Trophoblast cell (in vitro differentiated cells and primary cell): ENCODE results near the gene SLC18A3.

Source experiments
- DNase-seq, 2 donors: peaks; one replicate each; pipeline ENCODE4 v3.0.0-alpha.2; 2016
- H2AFZ ChIP-seq: 2 replicates; pipeline ENCODE4 v1.6.1; 2013; ENCODE audit warnings: low read length, moderate library complexity, mild to moderate bottlenecking; ENCODE audit not compliant: insufficient read depth, poor library complexity
- H2AK5ac ChIP-seq: 2 replicates; pipeline ENCODE4 v1.6.1; 2013; ENCODE audit warnings: mild to moderate bottlenecking, low read length
- H2BK120ac ChIP-seq: 2 replicates; pipeline ENCODE4 v1.6.1; 2013; ENCODE audit warnings: low read length, mild to moderate bottlenecking, moderate library complexity; ENCODE audit not compliant: insufficient read depth, poor library complexity
- H2BK12ac ChIP-seq: 2 replicates; pipeline ENCODE4 v1.6.1; 2013; ENCODE audit warnings: mild to moderate bottlenecking, low read length, moderate library complexity
- H2BK5ac ChIP-seq: 2 replicates; pipeline ENCODE4 v1.6.1; 2013; ENCODE audit warnings: low read length, low read depth, moderate library complexity, mild to moderate bottlenecking; ENCODE audit not compliant: poor library complexity
- H3K14ac ChIP-seq: 2 replicates; pipeline ENCODE4 v1.6.1; 2013; ENCODE audit warnings: mild to moderate bottlenecking, low read length
- H3K18ac ChIP-seq: 2 replicates; pipeline ENCODE4 v1.6.1; 2013; ENCODE audit warnings: mild to moderate bottlenecking, low read length
- H3K23ac ChIP-seq: 2 replicates; pipeline ENCODE4 v1.6.1; 2013; ENCODE audit warnings: low read length
- H3K27ac ChIP-seq: 2 replicates; pipeline ENCODE4 v1.5.1; 2013; ENCODE audit warnings: low read depth, mild to moderate bottlenecking, inconsistent platforms, low read length, moderate library complexity
- H3K27me3 ChIP-seq: 2 replicates; pipeline ENCODE4 v1.6.1; 2013; ENCODE audit warnings: inconsistent platforms, mild to moderate bottlenecking, low read length, moderate library complexity; ENCODE audit not compliant: insufficient read depth
- H3K36me3 ChIP-seq, 2 experiments: 1 replicate in 1 of 2; 2 replicates in 1 of 2; pipeline ENCODE4 v1.6.1; 2013; ENCODE audit warnings: low read length in 2 of 2, mild to moderate bottlenecking in 2 of 2, moderate library complexity in 1 of 2; ENCODE audit not compliant: insufficient read depth in 2 of 2, control insufficient read depth in 1 of 2
- H3K4ac ChIP-seq: 2 replicates; pipeline ENCODE4 v1.6.1; 2013; ENCODE audit warnings: low read depth, mild to moderate bottlenecking, low read length, moderate library complexity
- H3K4me1 ChIP-seq, 2 experiments: 1 replicate in 1 of 2; 2 replicates in 1 of 2; pipeline ENCODE4 v1.6.1; 2013; ENCODE audit warnings: low read length in 2 of 2, mild to moderate bottlenecking in 2 of 2, moderate library complexity in 1 of 2; ENCODE audit not compliant: insufficient read depth in 2 of 2, control insufficient read depth in 1 of 2
- H3K4me2 ChIP-seq: 2 replicates; pipeline ENCODE4 v1.6.1; 2013; ENCODE audit warnings: inconsistent platforms, mild to moderate bottlenecking, low read length, moderate library complexity
- H3K4me3 ChIP-seq: 2 replicates; pipeline ENCODE4 v1.5.1; 2013; ENCODE audit warnings: mild to moderate bottlenecking, low read depth, low read length, inconsistent platforms
- H3K79me1 ChIP-seq: one replicate; pipeline ENCODE4 v1.6.1; 2013; ENCODE audit warnings: low read length
- H3K79me2 ChIP-seq: 2 replicates; pipeline ENCODE4 v1.6.1; 2013; ENCODE audit warnings: low read length, mild to moderate bottlenecking; ENCODE audit not compliant: control insufficient read depth, insufficient read depth, poor library complexity
- H3K9ac ChIP-seq: 2 replicates; pipeline ENCODE4 v1.6.1; 2013; ENCODE audit warnings: mild to moderate bottlenecking, low read length
- H3K9me3 ChIP-seq: 2 replicates; pipeline ENCODE4 v1.6.1; 2013; ENCODE audit warnings: low read depth, mild to moderate bottlenecking, control low read depth, inconsistent platforms, low read length; ENCODE audit not compliant: insufficient read depth
- H4K12ac ChIP-seq: 2 replicates; pipeline ENCODE4 v1.6.1; 2013; ENCODE audit warnings: low read depth, mild to moderate bottlenecking, low read length, moderate library complexity
- H4K8ac ChIP-seq: 2 replicates; pipeline ENCODE4 v1.6.1; 2013; ENCODE audit warnings: low read depth, mild to moderate bottlenecking, low read length, moderate library complexity
- H4K91ac ChIP-seq: one replicate; pipeline ENCODE4 v1.6.1; 2013; ENCODE audit warnings: low read depth, mild to moderate bottlenecking, low read length, moderate library complexity
- WGBS: extraction: QIAGEN DNeasy Blood & Tissue Kit; methylation state at CpG from one replicate; pipeline ENCODE4 v1.1.7; 2013; ENCODE audit warnings: missing lambda C conversion rate; ENCODE audit not compliant: insufficient read length, insufficient coverage; ENCODE audit errors: extremely low coverage; 5-methylcytosine and 5-hydroxymethylcytosine counted together

Gene SLC18A3

GRCh38 chr10:49631975-49632374 is 21.9 kb downstream of the SLC18A3 start:
- H3K27ac ChIP-seq = no peak overlapping the region
- no peak overlapping the region for H3K4me2 ChIP-seq
- H3K9me3 ChIP-seq = peaks cover 2% of the 10 kb centered on the region
- no peak overlapping the region for H3K14ac ChIP-seq
- no peak overlapping the region for H3K9ac ChIP-seq
- H2BK120ac ChIP-seq = no peak overlapping the region
- H3K27me3 ChIP-seq = no peaks in the 10 kb centered on the region
- H4K12ac ChIP-seq = no peak overlapping the region
- no peaks in the 10 kb centered on the region for H3K79me2 ChIP-seq
- H2AK5ac ChIP-seq = no peak overlapping the region
- H3K4me1 ChIP-seq = peaks cover 5 to 8% of the 10 kb centered on the region in 2 experiments
- H3K4ac ChIP-seq = no peak overlapping the region
- no peak overlapping the region for H2BK5ac ChIP-seq
- H3K36me3 ChIP-seq = no peaks in the 10 kb centered on the region
- H2BK12ac ChIP-seq = no peak overlapping the region
- WGBS = no CpG with 5 or more reads among the region's 6 CpGs
- H4K91ac ChIP-seq = no peak overlapping the region
- no peak overlapping the region for H3K23ac ChIP-seq
- H4K8ac ChIP-seq = no peak overlapping the region
- H3K4me3 ChIP-seq = no peak overlapping the region
- H2AFZ ChIP-seq = no peak overlapping the region
- H3K79me1 ChIP-seq = peaks cover 6% of the 10 kb centered on the region
- H3K18ac ChIP-seq = no peak overlapping the region
- no peak for DNase-seq

GRCh38 chr10:49632406-49633317 is 22.6 kb downstream of the SLC18A3 start:
- H2AK5ac ChIP-seq = no peak overlapping the region
- no peak overlapping the region for H3K4me3 ChIP-seq
- H3K9ac ChIP-seq = no peak overlapping the region
- no CpG with 5 or more reads among the region's 12 CpGs for WGBS
- H3K14ac ChIP-seq = peak overlapping the region; percentile 24
- H2BK120ac ChIP-seq = no peak overlapping the region
- no peak overlapping the region for H4K12ac ChIP-seq
- no peak overlapping the region for H2AFZ ChIP-seq
- no peaks in the 10 kb centered on the region for H3K36me3 ChIP-seq
- H3K27me3 ChIP-seq = no peaks in the 10 kb centered on the region
- H3K27ac ChIP-seq = no peak overlapping the region
- H3K4me1 ChIP-seq = peaks cover 5 to 8% of the 10 kb centered on the region in 2 experiments
- H3K4ac ChIP-seq = no peak overlapping the region
- H3K23ac ChIP-seq = no peak overlapping the region
- H4K8ac ChIP-seq = peak overlapping the region; percentile 8
- H4K91ac ChIP-seq = peak overlapping the region; percentile 60
- peaks cover under 1% of the 10 kb centered on the region for H3K9me3 ChIP-seq
- H2BK5ac ChIP-seq = peak overlapping the region; percentile 32
- peaks cover 6% of the 10 kb centered on the region for H3K79me1 ChIP-seq
- no peak overlapping the region for H3K18ac ChIP-seq
- no peak overlapping the region for H3K4me2 ChIP-seq
- H3K79me2 ChIP-seq = no peaks in the 10 kb centered on the region
- no peak overlapping the region for H2BK12ac ChIP-seq
- DNase-seq = no peak

GRCh38 chr10:49633327-49634068 is 23.4 kb downstream of the SLC18A3 start:
- WGBS = no CpG with 5 or more reads among the region's 13 CpGs
- H3K18ac ChIP-seq = peak overlapping the region; percentile 23
- H3K79me1 ChIP-seq = peaks cover 6% of the 10 kb centered on the region

GRCh38 chr10:49634069-49634660 is 24.1 kb downstream of the SLC18A3 start:
- no peak overlapping the region for H3K4me3 ChIP-seq
- no peaks in the 10 kb centered on the region for H3K36me3 ChIP-seq
- no peak overlapping the region for H2BK5ac ChIP-seq
- H4K12ac ChIP-seq = no peak overlapping the region
- no peak overlapping the region for H3K14ac ChIP-seq
- no peak overlapping the region for H2AK5ac ChIP-seq
- no peaks in the 10 kb centered on the region for H3K27me3 ChIP-seq
- H4K8ac ChIP-seq = no peak overlapping the region
- no peak overlapping the region for H3K23ac ChIP-seq
- DNase-seq = no peak
- H3K27ac ChIP-seq = no peak overlapping the region
- no peak overlapping the region for H4K91ac ChIP-seq
- WGBS = no CpG with 5 or more reads among the region's 8 CpGs
- peaks cover 6% of the 10 kb centered on the region for H3K79me1 ChIP-seq
- H3K9ac ChIP-seq = peak overlapping the region; percentile 62
- no peak overlapping the region for H2AFZ ChIP-seq
- no peak overlapping the region for H3K4me2 ChIP-seq
- no peaks in the 10 kb centered on the region for H3K79me2 ChIP-seq
- H3K4me1 ChIP-seq = peaks cover 5 to 8% of the 10 kb centered on the region in 2 experiments
- H3K4ac ChIP-seq = no peak overlapping the region
- H2BK120ac ChIP-seq = no peak overlapping the region
- H3K18ac ChIP-seq = no peak overlapping the region
- no peak overlapping the region for H2BK12ac ChIP-seq
- no peaks in the 10 kb centered on the region for H3K9me3 ChIP-seq

More at GRCh38 chr10:49633327-49634068, 23.4 kb downstream of the SLC18A3 start:
- DNase-seq = no peak
- H3K4me3 ChIP-seq = no peak overlapping the region
- H2BK5ac ChIP-seq = peak overlapping the region; percentile 32
- no peaks in the 10 kb centered on the region for H3K9me3 ChIP-seq
- H2BK12ac ChIP-seq = peak overlapping the region; percentile 67
- H2AK5ac ChIP-seq = peak overlapping the region; percentile 60
- no peak overlapping the region for H2AFZ ChIP-seq
- H2BK120ac ChIP-seq = no peak overlapping the region
- H3K4me2 ChIP-seq = no peak overlapping the region
- no peak overlapping the region for H3K23ac ChIP-seq
- H3K36me3 ChIP-seq = no peaks in the 10 kb centered on the region
- no peaks in the 10 kb centered on the region for H3K79me2 ChIP-seq
- peaks cover 5 to 8% of the 10 kb centered on the region in 2 experiments for H3K4me1 ChIP-seq
- no peak overlapping the region for H4K12ac ChIP-seq
- no peak overlapping the region for H3K27ac ChIP-seq
- no peak overlapping the region for H4K8ac ChIP-seq
- no peak overlapping the region for H3K9ac ChIP-seq
- no peak overlapping the region for H3K4ac ChIP-seq
- H4K91ac ChIP-seq = peak overlapping the region; percentile 61
- peak overlapping the region; percentile 36 for H3K14ac ChIP-seq
- H3K27me3 ChIP-seq = no peaks in the 10 kb centered on the region
